DMS153 treated with DMSO at 0.1 percent for 48 hours (cell line): ENCODE data around the gene STARD7.
"Not testable (repeated sequence)": the region's sequence is repeated elsewhere in the genome, so short reads cannot be mapped to it uniquely, and the experiment has no call there.

ENCODE experiments used
- DNase-seq: peaks from one replicate; lab custom pipeline; 2025; ENCODE audit not compliant: unreplicated experiment; lab: John Stamatoyannopoulos, UW

The STARD7 gene

GRCh38 chr2:96150007-96150640 is 58.5 kb downstream of the STARD7 start:
- DNase-seq = no peak

GRCh38 chr2:96148410-96149217 is 60.0 kb downstream of the STARD7 start:
- DNase-seq = peak; percentile 83

- no peak for DNase-seq
Observed at GRCh38 chr2:96147593-96148201, 60.9 kb downstream of the STARD7 start.

- no peak for DNase-seq
Observed at GRCh38 chr2:96146881-96147592, 61.6 kb downstream of the STARD7 start.

- no peak for DNase-seq
Observed at GRCh38 chr2:96146153-96146880, 62.3 kb downstream of the STARD7 start.

GRCh38 chr2:96145848-96146152 is 62.8 kb downstream of the STARD7 start:
- DNase-seq = no peak

- peak; percentile 9 for DNase-seq
Observed at GRCh38 chr2:96145036-96145847, 63.4 kb downstream of the STARD7 start, which contains the start of gene DUSP2. TSS of gene DUSP2 (minus strand) at chr2:96145440. CDS start at chr2:96145354, 86 bp downstream.

GRCh38 chr2:96144481-96145035 is 64.1 kb downstream of the STARD7 start:
- no peak for DNase-seq

- DNase-seq = no peak
Observed at GRCh38 chr2:96143848-96144480, 64.7 kb downstream of the STARD7 start.

GRCh38 chr2:96143231-96143847 is 65.3 kb downstream of the STARD7 start:
- DNase-seq = no peak

GRCh38 chr2:96142217-96143113 is 66.2 kb downstream of the STARD7 start:
- DNase-seq = no peak

GRCh38 chr2:96141624-96141967 is 67.0 kb downstream of the STARD7 start:
- not testable (repeated sequence) for DNase-seq

- DNase-seq = no peak
Observed at GRCh38 chr2:96140941-96141623, 67.5 kb downstream of the STARD7 start.

- DNase-seq = no peak
Observed at GRCh38 chr2:96139181-96139758, 69.4 kb downstream of the STARD7 start.

GRCh38 chr2:96138179-96139145 is 70.2 kb downstream of the STARD7 start, which contains the start of gene ASTL:
TSS of gene ASTL (minus strand) at chr2:96138502. CDS start at chr2:96138436, 66 bp downstream.
- DNase-seq = peak; percentile 42
